ENCODE data around the gene LCAT.
"Not testable (repeated sequence)": the region's sequence is repeated elsewhere in the genome, so short reads cannot be mapped to it uniquely, and the experiment has no call there.

Gene LCAT, protein sequence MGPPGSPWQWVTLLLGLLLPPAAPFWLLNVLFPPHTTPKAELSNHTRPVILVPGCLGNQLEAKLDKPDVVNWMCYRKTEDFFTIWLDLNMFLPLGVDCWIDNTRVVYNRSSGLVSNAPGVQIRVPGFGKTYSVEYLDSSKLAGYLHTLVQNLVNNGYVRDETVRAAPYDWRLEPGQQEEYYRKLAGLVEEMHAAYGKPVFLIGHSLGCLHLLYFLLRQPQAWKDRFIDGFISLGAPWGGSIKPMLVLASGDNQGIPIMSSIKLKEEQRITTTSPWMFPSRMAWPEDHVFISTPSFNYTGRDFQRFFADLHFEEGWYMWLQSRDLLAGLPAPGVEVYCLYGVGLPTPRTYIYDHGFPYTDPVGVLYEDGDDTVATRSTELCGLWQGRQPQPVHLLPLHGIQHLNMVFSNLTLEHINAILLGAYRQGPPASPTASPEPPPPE

DNA sequence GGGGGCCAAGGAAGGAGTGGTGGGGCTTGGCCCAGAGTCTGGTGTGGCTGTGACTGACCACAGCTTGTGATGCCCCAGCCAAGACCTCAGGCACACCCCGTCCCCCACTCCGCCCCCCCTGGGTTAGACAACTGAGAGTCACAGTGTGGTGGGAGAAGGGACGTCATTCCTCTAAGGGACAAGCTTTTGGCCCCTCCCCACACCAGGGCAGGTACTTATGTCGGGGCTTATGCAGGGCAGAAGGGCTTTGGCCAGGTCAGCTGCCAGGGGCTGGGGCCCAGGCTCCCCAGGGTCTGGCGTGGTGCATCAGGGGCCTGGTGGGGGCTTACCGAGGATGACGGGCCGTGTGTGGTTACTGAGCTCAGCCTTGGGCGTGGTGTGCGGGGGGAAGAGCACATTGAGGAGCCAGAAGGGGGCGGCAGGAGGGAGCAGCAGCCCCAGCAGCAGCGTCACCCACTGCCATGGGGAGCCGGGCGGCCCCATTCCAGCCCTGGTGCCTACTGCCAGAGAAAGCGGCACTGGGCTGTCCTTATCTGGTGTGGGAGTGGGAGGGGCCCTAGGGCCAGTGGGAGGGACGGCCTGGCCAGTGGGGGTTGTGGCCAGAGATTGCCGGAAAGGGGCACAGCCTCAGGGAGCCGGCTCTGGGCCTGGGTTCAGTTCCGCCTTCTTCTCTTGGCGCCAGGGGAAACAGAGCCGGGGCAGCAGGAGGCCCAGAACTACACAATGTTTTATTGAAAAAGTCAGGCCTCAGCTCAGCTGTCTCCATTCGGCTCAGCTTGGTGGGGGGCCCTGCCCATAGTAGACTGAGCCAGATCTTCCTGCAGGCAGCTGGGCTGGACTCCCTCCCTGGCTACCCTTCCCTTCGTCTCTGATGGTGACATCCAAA is at the start of gene LCAT:
Gene LCAT (minus strand): TSS at position 502 of the 886 bp plus-strand sequence. CDS start 19 bp downstream, at position 483.
- DNase-seq (ENCODE audit: low read depth, low spot score): no peak

DNA sequence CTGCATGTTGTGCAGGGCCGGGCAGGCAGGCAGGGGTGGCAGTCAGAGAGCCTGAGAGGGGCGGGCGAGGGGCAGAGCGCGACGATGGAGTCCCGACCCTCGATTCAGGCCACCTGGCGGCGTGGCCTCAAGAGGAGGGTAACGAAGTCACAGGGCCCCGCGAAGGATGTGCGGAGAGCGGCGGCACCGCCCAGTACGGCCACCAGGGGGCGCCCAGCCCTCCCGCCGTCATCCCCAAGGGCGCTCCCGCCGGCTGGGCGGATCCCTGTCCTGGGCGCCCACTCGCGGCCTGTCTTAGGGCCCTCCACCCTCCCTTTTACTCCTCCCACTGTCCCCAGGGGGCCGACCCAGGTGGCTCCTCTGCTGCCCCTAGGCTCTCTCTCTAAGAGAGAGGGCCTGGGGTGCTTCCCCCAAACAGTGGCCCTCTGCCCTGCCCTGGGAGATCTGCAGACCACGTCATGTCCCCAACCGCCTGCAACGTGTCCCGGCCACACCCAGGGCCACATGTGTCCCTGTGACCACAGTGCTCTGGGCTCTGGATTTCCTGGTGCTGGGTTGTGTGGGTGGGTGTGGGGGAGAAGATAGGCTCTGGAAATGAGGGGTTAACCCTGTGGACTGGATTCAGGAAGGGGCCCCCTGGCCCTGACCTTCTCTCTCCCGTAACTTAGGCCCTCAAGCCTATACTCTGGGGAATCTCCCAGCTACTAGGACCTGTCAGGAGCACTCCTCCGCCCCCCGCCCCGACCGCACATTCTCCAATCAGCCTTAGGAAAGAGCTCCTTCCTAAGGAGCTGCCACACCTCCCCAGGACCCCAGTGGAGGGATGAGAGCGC is 49.5 kb upstream of the LCAT start:
- no peak for DNase-seq (ENCODE audit: low read depth, low spot score)

DNA sequence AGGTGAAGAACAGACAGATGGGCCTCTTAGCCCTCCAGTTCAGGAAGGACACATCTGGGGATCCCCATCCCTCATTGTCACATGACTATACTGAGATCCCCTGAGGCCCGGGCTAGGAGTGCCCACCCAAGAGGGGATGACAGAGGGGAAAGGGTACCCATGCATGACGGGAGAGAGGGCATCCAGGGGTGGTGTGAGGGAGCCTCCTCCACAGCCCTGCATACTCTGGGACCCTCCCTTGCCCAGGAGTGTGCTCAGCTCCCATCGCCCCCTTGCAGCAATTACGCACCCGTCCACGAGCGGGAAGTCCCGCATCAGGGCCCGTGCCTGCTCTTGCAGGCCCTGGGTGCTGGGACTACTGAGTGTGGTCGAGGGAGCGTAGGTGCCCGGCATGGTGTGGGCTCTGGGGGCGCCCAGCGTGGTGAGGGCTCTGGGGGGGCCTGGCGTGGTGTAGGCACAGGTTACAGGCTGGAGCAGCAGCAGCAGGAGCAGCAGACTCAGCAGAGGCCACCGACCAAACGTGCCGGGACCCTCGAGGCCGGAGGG is 48.8 kb upstream of the LCAT start:
- DNase-seq (ENCODE audit: low read depth, low spot score): no peak

DNA sequence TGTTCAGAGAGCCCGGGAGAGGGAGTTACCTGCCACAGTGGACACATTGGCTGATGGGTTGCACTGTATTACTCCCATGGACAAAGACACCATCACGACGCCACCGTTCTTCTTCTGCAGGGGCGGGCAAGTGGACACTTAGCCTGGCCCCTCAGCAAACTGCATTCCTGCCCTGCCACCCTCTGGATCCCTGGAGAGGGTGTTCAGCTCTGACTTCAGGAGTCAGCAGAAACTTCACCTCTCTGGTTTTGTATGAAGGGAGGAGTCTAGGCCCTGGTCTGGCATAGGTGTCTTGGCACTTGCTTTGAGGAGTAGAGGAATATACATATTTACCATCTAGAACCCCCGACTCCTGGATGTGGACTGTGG is 46.1 kb upstream of the LCAT start:
- DNase-seq (ENCODE audit: low read depth, low spot score): no peak

DNA sequence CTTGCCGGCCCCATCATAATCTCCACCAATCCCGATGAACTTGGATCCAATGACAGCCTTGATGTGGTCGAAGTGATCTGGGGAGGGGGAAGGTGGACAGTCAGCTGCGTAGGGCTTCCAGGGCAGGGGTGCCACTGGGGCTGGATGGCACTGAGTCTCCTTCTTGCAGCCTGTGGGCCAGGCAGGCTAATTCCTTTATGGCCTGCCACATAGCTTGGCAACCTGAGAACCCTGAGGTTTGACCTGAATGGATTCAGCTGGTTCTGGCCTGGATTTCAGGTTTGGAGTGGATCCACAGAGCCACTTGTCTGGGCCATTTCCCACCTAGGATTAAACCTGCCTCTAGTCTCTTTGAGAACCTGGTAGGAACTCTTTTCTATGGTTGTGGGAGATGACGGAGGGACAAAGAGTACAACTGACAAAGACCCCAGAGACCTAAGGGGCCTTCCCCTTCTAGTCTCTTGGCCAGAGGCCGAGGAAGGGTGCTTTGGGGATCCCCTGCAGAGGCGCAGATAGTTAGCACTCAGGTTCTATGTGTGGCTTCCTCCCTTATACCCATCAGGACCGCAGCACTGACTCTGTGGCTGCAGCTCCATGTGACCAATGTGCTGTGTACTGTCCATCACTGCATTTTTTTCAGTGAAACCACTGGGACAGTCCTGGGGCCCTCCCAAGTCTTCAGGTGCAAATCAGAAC is 45.5 kb upstream of the LCAT start:
- no peak for DNase-seq (ENCODE audit: low read depth, low spot score)

DNA sequence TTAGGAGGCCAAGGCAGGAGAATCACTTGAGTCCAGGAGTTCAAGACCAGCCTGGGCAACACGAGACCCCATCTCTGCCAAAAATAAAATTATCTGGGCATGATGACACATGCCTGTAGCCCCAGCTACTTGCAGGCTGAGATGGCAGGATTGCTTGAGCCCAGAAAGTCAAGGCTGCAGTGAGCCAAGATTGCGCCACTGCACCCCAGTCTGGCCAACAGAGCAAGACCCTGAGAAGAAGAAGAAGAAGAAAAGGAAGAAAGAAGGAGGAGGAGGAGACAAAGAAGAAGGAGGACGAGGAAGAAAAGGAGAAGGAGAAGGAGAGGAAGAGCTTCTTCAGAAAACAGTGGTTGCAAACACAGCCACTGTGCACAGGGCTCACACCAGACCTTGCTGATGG is 44.8 kb upstream of the LCAT start:
- no peak for DNase-seq (ENCODE audit: low read depth, low spot score)

DNA sequence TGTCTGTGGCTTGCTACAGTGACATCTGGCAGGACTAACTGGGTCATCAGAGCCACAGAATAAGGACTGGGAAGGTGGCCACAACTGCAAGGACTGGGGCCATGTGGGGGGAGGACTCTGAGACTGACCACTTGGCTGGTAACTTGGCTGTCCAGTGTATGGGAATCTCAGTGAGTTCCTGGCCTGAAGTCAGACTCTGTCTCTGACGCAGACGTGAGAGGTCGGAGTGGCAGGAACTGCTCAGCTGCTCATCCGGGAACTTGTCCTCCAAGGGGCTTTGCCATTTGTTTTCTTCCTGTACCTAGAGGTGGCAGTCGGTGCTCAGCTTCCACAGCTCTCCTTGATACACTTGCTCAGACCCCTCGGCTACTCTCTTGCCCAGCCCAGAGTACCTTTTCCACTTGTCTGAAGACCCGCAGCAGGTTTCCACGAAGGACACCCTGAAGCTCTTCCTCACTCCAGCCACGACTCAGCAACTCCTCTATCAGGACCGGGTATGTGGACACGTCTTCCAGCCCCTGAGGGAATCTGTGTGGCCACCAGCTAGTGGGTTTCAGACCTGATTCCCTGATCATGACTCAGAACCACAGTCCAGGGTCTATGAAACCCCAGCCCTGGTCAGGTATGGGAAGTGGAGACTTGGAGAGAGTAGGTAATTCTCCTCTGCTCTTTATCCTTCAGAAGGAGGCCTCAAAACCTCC is 43.7 kb upstream of the LCAT start:
- DNase-seq (ENCODE audit: low read depth, low spot score): no peak

DNA sequence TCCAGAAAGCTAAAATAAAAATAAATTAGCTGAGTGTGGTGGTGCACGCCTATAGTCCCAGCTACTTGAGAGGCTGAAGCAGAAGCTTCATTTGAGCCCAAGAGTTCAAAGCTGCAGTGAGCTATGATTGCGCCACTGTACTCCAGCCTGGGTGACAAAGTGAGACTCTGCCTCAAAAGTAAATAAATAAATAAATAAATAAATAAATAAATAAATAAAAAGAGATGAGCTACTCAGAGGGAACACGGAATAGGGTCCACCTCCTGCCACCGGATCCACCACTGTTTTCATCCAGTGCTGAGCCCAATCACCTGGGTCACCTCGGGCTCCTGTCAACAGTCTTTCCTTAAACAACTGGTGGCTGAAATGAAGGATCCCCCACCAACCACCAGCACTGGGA is 43.0 kb upstream of the LCAT start:
- DNase-seq (ENCODE audit: low read depth, low spot score): no peak

DNA sequence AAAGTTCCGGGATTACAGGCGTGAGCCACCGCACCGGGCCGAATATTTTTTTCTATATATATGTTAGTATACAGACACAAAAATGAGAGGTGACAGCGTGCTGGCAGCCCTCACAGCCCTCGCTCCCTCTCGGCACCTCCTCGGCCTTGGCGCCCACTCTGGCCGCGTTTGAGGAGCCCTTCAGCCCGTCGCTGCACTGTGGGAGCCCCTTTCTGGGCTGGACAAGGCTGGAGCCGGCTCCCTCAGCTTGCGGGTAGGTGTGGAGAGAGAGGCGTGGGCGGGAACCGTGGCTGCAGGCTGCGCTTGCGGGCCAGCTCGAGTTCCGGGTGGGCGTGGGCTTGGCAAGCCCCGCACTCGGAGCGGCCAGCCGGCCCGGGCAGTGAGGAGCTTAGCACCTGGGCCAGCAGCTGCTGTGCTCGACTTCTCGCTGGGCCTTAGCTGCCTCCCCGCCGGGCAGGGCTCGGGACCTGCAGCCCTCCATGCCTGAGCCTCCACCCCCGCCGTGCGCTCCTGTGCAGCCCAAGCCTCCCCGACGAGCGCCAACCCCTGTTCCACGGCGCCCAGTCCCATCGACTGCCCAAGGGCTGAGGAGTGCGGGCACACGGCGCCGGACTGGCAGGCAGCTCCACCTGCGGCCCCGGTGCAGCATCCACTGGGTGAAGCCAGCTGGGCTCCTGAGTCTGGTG is 38.2 kb upstream of the LCAT start:
- no peak for DNase-seq (ENCODE audit: low read depth, low spot score)

DNA sequence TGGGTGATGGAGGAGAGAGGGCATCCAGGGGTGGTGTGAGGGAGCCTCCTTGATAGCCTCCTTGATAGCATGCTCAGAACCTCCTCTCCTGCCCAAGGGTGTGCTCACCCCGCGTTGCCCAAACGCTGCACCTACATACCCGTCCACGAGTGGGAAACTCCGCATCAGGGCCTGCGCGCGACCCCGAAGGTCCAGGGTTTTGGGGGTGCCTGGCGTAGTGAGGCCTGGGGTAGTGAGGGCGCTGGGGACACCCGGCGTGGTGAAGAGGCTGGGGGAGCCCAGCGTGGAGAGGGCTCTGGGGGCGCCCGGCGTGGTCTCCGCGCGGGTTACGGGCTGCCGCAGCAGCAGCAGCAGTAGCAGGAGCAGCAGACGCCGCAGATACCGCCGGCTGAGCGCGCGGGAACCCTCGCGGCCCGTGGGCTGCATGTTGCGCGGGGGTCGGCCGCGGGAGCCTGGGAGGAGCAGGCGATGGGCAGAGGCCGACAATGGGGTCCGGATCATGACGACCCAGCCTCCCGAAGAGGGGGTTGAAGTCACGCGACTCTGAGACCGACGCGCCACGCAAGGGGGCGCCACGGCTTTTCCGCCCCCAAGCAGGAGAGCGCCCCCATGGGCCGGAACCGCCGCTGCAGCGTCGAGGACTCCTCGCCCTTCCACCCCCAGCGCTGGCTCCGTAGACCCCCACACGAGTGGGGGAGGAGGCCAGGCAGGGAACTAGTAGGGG is 36.2 kb upstream of the LCAT start, which contains the start of gene DPEP3:
Gene DPEP3 (minus strand): TSS at position 545 of the 724 bp plus-strand sequence. CDS start 119 bp downstream, at position 426.
- DNase-seq (ENCODE audit: low read depth, low spot score): no peak

DNA sequence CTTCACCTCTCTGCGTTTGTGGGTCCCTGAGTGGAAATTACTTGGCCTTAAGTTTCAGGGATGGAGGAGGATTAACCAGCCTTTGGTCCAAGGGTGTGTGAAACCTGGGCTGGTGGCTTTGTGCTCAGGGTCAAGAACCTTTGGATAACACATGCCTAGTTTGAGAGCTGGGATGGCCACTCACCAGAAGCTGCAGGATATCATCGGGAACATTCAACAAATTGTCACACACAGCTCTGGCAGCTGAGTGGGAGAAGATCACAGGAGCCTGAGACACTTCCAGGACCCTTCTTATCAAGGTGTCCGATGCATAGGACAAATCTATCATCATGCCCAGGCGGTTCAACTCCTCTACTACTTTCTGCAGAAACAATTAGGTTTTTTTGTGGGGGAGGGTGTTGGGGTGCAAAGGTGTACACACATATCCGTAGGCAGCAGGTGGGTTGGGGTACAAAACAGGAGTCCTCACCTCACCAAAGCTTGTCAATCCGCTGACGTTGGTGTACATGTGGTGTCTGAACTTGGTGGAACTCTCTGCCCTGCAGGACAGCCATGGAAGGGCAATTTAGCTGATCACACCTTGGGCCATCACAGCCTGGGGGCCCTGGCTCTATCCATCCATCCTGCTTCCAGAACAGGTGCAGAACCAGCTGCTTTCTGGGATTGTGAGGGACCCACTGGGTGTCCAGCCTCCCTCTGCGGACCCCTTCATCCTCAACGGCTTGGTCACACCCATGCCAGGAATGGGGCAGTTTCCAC is 33.7 kb upstream of the LCAT start:
- no peak for DNase-seq (ENCODE audit: low read depth, low spot score)

DNA sequence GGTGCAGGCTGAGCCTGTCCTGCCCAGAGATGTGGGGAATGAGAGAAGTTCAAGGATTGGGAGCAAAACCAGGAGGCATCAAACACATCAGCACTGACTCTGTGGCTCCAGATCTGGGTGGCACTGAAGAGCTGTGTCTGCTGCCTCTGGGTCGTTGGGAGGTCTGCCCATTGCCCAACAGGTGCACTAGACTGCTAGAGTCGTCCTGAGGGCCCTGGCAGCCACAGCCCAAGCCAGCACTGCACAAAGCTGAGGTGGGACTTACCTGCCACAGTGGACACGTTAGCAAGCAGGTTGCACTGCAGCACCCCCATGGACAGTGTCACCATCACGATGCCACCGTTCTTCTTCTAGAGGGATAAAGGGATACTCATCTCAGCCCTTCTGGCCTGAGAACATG is 33.1 kb upstream of the LCAT start:
- no peak for DNase-seq (ENCODE audit: low read depth, low spot score)

DNA sequence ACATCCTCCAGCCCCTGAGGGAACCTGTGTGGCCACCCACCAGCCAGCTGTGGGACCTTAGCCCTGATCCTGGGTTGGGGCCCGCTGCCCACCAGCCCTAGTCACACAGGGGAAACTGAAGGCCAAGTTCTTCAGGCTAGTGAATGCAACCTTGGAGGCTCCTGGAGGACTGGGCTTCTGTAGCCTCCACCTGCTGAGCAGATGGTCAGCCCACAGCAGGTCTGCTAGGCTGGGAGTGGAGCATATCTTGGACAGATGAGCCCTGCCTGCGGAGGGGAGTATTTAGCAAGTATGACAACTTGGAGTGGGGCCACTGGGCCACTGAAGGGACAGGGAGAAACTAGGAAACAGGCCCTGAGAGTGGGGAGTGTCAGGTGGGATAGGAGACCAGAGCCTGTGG is 32.3 kb upstream of the LCAT start:
- no peak for DNase-seq (ENCODE audit: low read depth, low spot score)

DNA sequence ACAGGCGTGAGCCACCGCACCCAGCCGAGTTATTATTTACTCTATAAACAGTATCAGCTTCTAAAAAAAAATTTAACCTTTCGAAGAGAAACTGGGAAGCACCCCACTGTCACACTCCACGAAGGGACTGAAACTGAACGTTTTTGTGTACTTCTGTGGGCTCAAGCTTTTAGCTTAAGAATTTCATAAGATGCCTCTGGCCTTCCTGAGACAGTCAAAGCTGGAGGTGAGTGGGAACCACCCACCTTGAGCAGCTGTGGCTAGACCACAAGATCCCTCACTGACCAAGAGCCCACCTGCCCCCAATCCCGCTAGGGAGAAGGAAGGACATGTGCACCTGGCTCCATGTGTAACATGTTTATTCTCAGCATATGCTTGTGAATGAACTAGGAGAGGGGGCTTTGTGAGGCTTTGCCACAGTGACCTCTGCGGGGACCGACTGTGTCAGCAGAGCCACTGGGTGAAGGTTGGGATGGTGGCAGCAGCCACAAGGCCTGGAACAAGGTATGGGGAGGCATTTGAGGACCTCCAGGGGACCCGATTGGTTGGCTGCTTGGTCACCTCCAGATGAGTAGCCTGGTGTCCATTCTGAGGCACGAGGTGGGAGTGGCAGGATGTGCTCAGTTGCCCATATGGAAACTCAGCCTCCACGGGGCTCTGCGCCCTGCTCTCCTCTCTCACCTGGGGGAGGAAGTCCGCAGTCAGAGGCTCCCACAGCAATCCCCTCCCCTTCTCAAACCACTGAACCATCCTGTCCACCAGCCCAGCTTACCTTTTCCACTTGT is 31.6 kb upstream of the LCAT start:
- DNase-seq (ENCODE audit: low read depth, low spot score): no peak

DNA sequence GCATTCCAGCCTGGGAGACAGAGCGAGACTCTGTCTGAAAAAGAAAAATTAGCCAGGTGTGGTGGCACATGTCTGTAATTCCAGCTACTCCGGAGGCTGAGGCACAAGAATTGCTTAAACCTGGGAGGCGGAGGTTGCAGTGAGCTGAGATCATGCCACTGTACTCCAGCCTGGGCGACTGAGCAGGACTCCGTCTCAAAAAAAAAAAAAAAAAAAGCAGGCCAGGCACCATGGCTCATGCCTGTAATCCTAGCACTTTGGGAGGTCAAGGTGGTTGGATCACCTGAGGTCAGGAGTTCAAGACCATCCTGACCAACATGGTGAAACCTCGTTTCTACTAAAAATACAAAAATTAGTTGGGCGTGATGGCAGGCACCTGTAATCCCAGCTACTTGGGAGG is 28.4 kb upstream of the LCAT start:
- not testable (repeated sequence) for DNase-seq (ENCODE audit: low read depth, low spot score)

DNA sequence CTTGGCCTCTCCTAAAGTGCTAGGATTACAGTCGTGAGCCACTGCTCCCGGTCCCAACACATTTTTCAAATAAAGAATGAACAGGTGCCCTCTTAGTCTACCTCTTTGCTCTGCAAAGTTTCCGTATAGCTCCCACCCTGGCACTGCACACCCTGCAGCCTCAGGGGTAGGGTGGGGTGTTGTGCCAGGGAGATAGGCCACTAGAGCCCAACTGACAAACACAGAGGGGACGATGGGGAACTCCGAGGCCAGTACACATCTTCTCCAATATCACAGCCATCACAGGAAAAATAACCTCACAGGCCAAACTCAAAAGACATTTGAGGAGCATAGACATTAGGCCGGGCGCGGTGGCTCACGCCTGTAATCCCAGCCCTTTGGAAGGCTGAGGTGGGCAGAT is 27.2 kb upstream of the LCAT start:
- DNase-seq (ENCODE audit: low read depth, low spot score): no peak

DNA sequence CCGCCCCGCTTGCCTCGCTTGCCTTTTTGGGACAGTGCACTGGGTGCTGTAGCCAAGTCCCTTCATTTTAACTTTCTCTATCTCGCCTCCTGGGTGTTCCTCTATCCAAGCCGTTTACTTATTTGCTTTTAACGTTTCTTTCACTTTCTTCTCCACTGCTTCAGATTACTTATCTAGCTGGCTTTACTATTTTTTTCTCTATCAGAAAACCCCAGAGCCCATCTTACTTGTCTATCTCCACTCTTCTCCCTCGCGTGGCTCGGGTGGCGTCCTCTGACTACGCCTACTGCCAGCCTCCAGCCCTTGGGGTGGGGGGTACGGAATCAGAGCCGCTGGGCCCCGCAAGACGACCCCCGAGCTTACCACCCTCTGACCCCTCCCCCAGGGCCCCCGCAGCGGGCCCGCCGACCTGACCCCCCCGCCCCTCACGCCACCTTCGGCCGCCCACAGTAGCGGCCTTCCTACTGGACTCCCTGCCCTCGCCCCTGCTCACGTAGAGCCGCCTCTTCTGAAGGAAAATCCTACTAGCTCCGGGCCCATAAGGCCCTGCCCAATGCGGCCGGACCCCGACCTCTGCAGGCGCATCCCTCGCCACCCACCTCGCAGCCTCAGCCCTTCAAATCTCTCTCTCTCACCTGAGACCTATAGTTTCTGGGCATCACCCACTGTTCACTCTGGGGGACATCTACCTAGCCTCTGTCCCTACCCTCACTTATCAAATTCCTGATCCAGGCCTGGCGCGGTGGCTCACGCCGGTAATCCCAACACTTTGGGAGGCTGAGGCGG is 25.5 kb upstream of the LCAT start:
- no peak for DNase-seq (ENCODE audit: low read depth, low spot score)

All from smooth muscle cell of the brain vasculature (primary cell).